HG03025 (cell line): ENCODE measurements around the gene KMT2A.
"Not testable (repeated sequence)": the region's sequence is repeated elsewhere in the genome, so short reads cannot be mapped to it uniquely, and the experiment has no call there.

ENCODE experiments used
- ATAC-seq: cut with Tn5 transposase; IDR thresholded peaks from one replicate; pipeline ENCODE4 v1.9.1; 2021; ENCODE audit warnings: mild to moderate bottlenecking, moderate library complexity; ENCODE audit not compliant: unreplicated experiment, low FRiP score

The KMT2A gene

GRCh38 chr11:118531597-118532084 lies 95.3 kb downstream of the KMT2A start:
- no peak for ATAC-seq

DNA sequence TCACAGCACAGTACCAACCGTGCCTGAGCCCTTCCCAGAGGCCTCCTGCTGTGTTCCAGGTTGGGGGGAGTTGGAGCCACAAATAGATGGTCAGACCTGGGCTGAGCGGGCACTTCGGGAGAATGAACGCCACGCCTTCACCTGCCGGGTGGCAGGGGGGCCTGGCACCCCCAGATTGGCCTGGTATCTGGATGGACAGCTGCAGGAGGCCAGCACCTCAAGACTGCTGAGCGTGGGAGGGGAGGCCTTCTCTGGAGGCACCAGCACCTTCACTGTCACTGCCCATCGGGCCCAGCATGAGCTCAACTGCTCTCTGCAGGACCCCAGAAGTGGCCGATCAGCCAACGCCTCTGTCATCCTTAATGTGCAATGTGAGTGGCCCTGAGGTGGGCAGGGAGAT lies 95.8 kb downstream of the KMT2A start:
- no peak for ATAC-seq

DNA sequence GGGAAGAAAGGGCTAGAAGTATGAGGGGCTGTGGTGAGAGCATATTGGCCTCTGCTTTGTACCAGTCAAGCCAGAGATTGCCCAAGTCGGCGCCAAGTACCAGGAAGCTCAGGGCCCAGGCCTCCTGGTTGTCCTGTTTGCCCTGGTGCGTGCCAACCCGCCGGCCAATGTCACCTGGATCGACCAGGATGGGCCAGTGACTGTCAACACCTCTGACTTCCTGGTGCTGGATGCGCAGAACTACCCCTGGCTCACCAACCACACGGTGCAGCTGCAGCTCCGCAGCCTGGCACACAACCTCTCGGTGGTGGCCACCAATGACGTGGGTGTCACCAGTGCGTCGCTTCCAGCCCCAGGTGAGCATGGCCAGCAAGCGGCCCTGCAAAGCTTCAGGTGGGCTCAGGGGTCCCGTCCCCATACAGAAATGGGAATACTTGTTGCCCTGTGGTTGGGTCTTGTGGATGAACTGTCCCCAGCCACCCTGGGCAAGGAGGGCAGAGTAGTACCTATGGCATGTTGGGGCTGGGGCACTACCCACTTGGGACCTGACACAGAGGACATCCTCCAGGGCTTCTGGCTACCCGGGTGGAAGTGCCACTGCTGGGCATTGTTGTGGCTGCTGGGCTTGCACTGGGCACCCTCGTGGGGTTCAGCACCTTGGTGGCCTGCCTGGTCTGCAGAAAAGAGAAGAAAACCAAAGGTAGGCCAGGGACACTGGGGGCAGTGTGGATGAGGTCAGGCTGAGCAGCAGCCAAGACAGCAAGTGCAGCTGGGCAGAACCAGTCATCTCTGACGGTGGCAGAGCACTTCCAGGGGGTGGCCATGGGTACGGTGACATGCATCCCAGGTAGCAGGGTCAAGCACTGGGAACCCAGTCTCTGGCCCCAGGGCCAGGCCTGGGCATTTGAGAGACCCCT lies 96.8 kb downstream of the KMT2A start:
- ATAC-seq: no peak

DNA sequence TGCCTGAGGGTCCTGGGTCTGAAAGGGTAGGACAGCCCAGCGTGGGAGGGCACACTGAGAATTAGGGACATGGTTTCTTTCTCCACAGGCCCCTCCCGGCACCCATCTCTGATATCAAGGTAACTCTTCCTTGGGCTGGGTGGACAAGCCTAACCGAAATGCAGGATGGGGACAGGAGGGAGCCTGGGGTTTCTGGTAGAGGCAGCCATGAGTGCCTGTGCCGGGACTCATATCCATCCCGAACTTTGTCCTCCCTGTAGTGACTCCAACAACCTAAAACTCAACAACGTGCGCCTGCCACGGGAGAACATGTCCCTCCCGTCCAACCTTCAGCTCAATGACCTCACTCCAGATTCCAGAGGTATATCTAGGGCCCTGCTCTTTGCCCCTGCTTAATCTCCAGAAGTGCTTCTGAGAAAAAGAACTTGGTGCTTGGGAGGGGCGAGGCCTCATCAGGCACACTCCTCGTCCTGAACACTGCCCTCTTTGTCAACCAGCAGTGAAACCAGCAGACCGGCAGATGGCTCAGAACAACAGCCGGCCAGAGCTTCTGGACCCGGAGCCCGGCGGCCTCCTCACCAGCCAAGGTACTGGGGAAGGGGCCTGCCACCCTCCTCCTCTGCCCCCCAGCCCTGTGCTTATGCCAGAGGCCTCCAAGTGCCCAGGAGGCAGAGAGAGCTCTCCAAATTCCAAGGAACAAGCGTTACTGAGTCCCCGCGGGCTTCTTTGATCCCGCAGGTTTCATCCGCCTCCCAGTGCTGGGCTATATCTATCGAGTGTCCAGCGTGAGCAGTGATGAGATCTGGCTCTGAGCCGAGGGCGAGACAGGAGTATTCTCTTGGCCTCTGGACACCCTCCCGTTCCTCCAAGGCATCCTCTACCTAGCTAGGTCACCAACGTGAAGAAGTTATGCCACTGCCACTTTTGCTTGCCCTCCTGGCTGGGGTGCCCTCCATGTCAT lies 97.8 kb downstream of the KMT2A start:
- ATAC-seq: no peak

- ATAC-seq: no peak
These were observed 99.0 kb downstream of the KMT2A start for GRCh38 chr11:118535261-118535660.

DNA sequence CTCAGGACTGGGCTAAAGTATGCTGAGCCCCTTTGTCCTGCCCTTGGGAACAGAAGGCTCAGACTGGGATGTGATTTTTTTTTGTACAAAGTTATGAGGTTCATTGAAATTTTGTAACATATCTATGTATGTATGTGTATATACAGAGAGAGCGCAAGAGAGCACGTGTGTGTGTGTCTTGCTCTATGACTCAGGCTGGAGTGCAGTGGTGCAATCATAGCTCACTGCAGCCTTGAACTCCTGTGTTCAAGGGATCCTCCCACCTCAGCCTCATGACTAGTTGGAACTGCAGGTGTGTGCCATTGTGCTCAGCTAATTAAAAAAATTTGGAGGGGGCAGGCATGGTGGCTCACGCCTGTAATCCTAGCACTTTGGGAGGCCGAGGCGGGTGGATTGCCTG lies 100.4 kb downstream of the KMT2A start:
- ATAC-seq: no peak

DNA sequence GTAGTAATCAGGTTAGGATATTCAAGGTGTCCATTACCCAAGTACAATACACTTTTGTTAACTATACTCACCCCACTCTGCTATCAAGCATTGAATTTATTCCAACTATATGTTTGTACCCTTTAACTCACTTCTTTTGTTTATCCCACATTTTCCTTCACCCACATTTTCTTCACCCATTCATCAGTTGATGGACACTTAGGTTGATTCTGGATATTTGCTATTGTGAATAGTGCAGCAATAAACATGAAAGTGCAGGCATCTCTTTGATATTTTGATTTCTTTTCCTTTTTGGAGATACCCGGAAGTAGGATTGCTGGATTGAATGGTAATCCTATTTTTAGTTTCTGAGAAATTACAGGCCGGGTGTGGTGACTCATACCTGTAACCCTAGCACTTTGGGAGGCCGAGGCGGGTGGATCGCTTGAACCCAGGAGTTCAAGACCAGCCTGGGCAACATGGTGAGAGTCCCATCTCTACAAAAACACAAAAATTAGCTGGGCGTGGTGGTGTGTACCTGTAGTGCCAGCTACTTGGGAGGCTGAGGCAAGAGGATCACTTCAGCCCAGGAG lies 101.2 kb downstream of the KMT2A start:
- no peak for ATAC-seq

DNA sequence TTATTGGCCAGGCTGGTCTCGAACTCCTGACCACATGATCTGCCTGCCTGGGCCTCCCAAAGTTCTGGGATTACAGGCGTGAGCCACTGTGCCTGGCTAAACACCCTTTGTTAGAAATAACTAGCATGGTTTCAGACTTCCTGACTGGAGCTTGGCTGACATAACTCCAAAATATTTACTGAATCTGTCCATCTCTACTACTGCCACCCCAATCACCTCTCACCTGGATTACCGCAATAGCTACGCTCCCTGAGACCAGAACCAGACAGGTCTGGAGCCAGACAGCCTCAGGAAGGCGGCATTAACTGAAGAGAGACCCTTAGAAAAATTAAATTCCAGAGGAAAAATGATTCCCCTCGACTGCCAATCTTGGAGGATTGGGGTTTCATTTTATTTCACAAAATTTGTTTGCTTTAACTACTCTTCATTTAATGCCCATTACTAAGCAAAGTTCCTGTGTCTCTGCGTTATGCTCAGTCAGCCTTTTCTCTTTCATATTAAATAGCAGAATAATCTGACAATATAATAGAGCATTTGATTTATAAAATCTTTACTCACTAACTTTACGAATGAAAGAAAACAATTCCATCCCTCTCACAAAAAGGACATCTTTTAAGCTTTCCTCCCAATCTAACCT lies 107.8 kb downstream of the KMT2A start:
- no peak for ATAC-seq

DNA sequence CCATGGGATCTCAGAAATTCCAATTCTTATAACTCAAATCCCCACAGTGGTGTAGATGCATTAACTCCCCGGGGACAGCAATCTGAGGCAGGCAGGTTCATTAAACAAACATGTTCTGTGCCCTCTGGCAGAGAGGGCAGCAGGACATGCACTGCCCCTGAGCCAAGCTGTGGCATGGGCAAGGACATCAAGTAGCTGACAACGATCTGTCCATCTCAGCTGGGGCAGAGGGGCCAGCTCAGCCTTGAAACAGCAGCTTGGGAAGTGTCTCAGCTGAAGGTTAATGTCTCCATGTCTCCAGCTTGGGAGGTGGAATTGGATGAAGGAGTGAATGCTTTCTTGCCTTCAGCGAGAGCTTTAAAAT lies 108.3 kb downstream of the KMT2A start:
- no peak for ATAC-seq

DNA sequence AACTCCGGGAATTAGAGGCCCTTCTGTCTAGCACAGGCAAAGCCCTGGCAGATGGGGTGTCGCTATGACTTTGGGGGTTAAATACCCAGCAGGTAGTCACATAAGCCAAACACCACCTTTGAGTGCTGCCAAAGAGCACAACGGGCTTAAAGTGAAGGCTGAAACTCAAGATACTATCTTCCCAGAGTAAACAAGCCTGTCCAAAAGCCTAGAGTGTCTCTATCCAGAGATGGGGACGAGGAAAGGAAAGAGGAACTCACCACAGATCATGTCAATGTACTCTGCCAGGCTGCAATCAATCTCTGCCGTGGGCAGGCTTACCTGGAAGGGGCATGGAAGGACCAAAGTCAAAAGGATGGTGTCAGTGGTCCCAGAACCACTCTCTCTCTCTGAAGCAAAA lies 109.2 kb downstream of the KMT2A start:
- no peak for ATAC-seq

GRCh38 chr11:118547132-118547531 lies 110.8 kb downstream of the KMT2A start:
- no peak for ATAC-seq

GRCh38 chr11:118552341-118552740 lies 116.0 kb downstream of the KMT2A start:
- ATAC-seq: no peak

- no peak for ATAC-seq
These were observed 124.5 kb downstream of the KMT2A start for GRCh38 chr11:118560806-118561205.

- no peak for ATAC-seq
These were observed 128.8 kb downstream of the KMT2A start for GRCh38 chr11:118565051-118565450.

DNA sequence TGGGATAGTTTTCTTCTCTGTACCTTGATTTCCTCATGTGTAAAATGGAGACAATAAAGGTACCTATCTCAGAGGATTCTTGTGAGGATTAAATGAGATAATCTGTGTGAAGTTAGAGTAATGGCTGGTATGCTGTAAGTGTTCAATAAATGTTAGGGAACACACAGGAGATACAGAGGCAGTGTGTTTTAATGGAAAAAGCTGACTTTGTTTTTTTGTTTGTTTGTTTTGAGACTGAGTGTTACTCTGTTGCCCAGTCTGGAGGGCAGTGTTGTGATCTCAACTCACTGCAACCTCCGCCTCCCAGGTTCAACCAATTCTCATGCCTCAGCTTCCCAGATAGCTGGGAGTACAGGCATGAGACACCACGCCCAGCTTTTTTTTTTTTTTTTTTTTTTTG lies 133.4 kb downstream of the KMT2A start:
- no peak for ATAC-seq

DNA sequence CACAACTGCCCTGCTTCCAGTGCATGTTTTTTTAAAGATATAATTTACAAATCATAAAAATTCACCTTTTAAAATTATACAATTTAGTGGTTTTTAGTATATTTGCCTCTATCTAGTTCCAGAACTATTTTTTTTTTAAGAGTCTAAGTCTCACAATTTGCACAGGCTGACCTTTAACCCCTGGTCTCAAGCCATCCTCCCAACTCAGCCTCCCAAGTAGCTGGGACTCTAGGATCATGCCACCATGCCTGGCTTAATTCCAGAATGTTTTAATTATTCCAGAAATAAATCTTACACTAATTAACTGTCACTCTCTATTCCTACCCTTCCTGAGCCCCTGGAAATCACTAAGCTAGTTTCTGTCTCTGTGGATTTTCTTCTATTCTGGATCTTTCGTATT lies 134.5 kb downstream of the KMT2A start:
- no peak for ATAC-seq

- ATAC-seq: not testable (repeated sequence)
These were observed 135.4 kb downstream of the KMT2A start for GRCh38 chr11:118571701-118572060.

GRCh38 chr11:118572061-118572980 lies 136.0 kb downstream of the KMT2A start, which contains the start of gene ARCN1:
TSS of gene ARCN1 (plus strand) at chr11:118572409. CDS start at chr11:118572548, 139 bp downstream.
- ATAC-seq: peak; percentile 54

DNA sequence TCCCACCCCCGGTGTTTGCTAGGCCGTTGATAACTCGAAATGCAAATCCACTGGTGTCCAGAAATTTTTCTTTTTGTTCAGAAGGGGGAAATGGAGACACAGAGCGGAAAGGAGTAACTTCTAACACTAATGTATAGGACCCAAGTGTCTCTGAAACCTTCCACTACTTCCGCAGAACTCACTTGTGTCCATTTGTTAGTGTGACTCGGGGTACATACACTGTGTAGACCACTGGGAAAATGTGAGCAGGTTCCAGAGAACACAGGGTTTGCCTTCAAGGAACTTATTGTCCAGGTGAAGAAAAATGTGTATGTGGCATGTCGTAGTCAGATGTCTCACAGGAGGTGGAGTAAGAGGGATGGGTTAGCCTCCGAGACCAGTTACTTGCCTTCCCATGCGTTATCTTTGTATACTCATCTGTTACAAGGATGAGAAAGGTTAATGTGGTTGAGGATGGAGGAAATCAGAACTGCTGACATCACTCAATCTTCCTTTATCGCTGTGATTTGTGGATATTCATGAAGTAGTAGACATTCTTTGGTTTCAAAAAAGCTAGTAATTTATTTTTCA lies 136.8 kb downstream of the KMT2A start:
- peak; percentile 12 for ATAC-seq
